NCI-H460 (cell line): ENCODE measurements around the gene ATP6V1F. TPM values are rescaled to one million over a fixed set of nuclear protein-coding genes. Genes with fewer than 3 reads are reported as not detected.

Experiments used
- DNase-seq: peaks from one replicate; pipeline ENCODE4 v3.0.0-alpha.2; 2016; ENCODE audit warnings: low read depth; ENCODE audit errors: extremely low read depth
- total RNA-seq: library from RNA; depleted of rRNA; stranded (reverse); fragments of >200 nt; shearing (Covaris generic); gene quantifications from 2 replicates; pipeline ENCODE4 v1.2.3, GENCODE V29; 2014

The ATP6V1F gene
- total RNA-seq, 1 experiment from 2014 or later: 68.0 TPM

DNA sequence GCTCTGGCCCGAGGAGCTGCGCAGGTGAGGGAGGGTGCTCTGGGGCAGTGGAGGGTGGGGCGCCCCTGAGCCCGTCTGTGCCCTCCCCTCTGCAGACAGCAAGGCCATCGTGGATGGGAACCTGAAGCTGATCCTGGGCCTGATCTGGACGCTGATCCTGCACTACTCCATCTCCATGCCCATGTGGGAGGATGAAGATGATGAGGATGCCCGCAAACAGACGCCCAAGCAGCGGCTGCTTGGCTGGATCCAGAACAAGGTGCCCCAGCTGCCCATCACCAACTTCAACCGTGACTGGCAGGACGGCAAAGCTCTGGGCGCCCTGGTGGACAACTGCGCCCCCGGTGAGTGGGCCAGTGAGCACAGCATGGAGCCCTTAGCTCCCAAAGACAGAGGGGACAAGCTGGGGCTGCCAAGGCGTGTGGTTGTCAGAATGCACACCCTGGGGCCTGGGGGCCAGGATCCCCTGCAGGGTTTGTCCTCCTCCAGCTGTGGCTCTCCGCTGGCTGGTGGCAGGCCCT is 27.4 kb upstream of the ATP6V1F start:
- DNase-seq: no peak

DNA sequence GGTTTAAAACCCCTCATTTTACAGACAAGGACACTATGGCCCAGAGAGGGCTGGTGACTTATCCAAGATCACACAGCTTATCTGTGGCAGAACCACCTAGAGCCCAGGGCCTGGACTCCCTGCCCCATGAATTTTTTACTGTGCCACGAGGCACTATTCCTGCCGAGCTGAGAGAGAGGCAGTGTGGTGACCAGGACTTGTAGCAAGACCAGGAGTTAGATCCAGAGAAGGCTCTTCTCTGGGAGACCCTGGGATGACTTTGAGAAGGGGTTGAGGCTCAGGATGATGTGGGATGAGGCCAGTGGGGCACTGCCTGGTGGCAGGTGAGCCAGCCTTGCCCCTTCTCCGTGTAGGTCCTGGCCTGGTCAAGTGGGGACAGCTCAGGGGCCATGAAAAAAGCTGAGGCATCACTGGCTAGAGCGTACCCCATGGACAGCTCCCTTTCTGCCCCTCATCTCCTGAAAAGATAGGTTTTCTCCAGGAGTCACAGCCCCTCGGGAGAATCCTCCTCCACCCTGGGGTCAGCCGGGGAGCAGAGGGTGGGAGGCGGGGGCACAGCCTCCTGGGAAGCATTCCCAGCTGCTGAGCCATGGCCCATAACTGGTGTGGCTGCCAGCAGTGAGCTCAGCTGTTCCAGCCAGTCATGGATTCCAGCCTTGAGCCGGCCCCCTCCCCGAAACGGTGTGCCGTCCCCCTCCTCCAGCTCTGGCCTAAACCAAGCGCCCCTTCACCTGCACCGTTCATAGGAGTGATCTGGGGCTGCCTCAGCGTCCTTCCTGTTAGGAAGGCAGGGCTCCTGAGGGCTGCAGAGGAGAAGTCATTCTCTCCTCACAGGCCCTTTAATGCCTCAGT is 26.6 kb upstream of the ATP6V1F start:
- DNase-seq: no peak

DNA sequence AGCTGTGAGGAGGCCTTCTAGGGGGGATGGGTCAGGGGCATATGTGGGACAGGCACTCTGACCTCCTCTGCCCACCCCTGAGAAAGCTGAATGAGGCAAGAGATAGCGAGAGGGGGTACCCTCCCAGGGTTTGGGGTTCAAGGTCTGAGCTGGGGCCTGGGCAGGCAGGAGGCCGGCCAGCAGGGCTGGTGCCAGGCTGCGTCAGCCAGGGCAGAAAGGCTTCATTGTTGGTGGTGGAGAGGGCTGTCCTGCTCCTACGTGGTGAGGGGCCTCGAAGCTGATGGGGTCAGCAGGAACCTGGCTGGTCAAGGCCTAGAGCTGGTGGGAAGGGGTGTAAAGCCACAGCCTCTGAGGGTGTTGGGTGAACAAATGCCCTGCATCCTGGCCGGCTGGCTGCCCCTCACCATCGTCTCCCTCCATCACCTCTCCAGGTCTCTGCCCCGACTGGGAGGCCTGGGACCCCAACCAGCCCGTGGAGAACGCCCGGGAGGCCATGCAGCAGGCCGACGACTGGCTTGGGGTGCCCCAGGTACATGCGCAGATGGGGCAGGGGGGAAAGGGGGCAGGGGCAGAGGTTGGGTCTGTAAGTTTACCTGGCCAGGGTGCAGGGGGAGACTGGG is 25.8 kb upstream of the ATP6V1F start:
- no peak for DNase-seq

DNA sequence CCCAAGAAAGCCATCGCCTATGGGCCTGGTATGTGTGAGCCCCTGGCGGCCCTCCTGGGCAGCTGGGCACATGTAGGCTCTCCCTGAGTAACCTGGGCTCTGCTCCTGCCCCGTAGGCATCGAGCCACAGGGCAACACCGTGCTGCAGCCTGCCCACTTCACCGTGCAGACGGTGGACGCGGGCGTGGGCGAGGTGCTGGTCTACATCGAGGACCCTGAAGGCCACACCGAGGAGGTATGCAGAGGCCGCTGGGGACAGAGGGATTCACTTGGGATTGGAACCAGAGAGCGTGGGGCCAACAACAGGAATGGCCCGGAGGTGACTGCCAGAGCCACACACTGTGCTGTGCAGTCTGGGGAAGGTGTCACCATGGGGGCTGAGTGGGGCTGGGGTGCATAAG is 25.1 kb upstream of the ATP6V1F start:
- DNase-seq: no peak

DNA sequence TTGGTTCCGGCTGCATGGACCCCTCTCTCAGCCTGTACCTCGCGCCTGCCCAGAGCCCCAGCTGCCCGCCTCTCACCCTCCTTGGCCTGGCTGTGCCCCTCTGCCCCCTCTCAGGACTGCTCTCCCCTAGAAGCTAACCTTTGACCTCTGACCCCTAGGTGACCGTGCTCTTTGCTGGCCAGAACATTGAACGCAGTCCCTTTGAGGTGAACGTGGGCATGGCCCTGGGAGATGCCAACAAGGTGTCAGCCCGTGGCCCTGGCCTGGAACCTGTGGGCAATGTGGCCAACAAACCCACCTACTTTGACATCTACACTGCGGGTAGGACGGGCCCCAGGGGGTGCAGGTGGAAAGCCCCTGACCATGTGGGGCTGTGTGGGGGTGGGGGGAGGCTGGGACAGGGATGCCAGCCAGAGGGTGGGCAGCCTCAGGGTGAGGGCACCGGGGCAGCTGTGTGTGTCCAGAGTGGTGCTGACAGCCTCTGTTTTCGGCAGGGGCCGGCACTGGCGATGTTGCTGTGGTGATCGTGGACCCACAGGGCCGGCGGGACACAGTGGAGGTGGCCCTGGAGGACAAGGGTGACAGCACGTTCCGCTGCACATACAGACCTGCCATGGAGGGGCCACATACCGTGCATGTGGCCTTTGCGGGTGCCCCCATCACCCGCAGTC is 24.4 kb upstream of the ATP6V1F start:
- no peak for DNase-seq

DNA sequence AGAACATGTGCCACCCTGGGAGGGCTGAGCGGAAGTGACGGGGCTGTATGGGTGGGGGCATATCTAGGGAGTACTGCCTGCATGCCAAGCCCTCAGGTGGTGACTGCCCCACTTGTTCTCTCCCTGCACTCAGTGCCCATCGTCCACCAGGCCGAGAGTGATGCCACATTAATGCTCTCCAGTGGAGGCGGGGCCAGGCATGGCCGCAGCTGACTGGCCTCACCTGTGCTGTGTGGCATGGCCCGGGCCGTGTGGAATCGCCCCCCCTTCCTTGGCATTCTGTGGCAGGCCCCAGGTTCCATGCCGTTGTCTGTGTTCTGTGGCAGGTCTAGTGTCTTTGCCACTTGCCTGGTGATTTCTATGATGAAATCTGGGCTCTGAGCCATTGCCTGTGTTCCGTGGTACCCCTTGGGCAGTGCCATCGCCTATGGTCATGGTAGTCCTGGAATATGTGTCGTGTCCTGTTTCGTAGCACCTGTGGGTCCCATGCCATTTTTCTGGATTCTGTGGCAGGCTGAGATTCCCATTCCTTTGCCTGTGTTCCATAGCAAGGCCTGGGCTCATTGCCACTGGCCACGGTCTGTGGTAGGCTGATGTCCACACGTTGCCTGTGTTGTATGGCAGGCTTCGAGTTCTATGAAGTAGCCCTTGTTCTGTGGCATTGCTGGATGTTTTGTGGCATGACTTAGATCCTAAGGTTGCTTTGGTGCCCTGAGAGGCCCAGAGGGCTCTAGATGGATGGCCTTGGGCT is 23.5 kb upstream of the ATP6V1F start:
- no peak for DNase-seq

DNA sequence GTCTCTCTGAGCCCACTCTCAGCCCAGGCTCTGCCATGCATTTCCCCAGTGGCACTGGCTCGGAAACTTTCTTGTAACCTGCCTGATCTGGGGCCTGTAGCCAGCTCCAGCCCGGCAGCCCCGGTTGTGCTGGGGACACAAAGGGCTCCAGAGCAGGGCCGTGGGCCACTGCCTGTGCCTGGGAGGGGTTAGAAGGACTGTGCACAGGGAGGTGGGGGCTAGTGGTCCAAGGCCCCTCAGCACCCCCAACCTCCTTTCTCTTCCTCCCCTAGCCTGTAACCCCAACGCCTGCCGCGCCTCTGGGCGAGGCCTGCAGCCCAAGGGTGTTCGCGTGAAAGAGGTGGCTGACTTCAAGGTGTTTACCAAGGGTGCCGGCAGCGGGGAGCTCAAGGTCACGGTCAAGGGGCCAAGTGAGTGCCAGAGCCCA is 22.9 kb upstream of the ATP6V1F start:
- no peak for DNase-seq

DNA sequence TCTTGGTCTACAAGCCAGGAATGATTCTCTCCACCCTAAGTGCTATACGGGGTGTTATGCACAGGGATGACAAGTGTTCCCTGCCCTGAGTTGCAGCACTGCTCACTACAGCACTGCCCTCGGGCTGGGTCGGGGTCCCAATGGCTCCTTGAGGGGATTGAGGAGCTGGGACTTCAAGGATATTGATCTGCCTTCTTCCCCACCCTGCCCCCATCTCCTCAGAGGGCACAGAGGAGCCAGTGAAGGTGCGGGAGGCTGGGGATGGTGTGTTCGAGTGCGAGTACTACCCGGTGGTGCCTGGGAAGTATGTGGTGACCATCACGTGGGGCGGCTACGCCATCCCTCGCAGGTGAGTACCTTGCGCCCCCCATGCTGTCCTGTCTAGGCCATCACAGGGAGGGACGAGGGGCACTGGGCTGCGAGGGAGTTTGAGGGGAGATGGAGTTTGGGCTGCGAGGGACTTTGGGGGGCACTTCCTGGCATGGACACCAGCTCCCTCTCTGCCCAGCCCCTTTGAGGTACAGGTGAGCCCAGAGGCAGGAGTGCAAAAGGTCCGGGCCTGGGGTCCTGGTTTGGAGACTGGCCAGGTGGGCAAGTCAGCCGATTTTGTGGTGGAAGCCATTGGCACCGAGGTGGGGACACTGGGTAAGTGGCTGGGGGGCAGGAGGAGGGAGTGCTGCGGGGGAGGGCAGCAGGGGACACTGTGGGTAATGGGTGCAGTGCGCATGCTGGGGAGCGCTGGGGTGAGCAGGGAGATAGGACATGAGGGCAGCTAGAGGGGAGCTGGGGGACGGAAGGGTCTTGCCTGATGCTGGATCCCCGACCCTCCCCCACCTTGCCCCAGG is 22.1 kb upstream of the ATP6V1F start:
- DNase-seq: no peak

DNA sequence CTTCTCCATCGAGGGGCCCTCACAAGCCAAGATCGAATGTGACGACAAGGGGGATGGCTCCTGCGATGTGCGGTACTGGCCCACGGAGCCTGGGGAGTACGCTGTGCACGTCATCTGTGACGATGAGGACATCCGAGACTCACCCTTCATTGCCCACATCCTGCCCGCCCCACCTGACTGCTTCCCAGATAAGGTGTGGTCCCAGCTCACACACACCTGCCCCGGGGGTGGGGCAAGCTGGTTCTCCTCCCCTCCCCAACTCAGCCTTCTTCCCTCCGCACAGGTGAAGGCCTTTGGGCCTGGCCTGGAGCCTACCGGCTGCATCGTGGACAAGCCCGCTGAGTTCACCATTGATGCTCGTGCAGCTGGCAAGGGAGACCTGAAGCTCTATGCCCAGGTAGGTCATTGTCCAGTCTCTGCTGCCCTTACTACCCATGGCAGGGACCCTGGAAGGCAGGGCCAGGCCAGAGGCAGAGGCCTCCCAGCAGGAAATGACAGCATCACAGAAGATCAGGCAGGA is 21.4 kb upstream of the ATP6V1F start:
- DNase-seq: no peak

DNA sequence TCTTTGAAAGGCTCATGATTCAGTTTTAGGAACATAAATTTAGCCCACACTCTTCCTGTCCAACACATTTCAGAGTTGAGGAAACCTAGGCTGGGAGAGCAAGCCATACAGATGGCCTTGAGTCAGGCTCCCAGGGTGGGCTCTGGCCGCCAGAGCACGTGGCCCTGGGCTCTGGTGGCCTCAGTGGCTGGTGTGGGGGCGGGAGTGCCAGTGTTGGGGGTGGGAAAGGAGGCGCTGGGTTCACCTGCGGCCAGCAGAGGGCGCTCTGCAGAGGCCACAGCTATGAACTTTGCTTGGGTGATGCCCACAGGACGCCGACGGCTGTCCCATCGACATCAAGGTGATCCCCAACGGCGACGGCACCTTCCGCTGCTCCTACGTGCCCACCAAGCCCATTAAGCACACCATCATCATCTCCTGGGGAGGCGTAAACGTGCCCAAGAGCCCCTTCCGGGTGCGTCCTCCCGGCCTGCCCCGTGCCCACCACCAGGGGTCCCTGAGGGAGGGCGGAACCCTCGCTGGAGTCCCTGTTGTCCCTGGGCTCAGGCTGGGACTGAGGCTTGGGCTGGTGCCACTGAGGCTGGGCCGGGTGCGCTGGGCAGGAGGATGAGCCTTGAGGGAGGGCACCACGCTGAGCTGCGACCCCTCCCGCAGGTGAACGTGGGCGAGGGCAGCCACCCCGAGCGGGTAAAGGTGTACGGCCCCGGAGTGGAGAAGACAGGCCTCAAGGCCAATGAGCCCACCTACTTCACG is 20.6 kb upstream of the ATP6V1F start:
- peak; percentile 15 for DNase-seq

DNA sequence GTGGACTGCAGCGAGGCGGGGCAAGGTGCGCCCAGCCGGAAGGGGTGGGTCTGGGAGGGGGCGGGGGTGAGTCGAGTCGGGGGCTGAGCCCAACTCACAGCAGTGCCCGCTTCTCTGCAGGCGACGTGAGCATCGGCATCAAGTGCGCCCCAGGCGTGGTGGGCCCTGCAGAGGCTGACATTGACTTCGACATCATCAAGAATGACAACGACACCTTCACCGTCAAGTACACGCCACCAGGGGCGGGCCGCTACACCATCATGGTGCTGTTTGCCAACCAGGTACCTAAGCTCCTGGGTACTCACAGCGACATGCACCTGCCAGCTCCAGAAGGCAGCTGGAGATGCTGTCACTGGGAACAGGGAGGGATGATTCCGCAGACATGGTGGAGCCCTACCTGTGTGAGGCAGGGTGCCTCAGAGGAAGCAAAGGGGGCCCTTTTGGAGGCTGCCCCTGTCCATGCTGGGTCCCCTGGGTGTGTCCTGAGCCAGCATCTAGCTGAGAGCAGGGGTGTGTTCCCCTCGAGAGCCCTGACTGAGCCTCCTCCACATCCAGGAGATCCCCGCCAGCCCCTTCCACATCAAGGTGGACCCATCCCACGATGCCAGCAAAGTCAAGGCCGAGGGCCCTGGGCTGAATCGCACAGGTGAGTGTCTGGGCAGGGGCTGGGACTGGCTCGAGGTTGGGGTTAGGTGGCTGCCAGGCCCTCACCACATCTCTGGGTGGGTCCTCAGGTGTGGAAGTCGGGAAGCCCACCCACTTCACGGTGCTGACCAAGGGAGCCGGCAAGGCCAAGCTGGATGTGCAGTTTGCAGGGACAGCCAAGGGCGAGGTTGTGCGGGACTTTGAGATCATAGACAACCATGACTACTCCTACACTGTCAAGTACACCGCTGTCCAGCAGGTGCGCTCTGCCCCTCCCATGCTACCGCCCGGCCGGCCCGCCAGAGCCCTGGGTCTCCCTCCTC is 19.7 kb upstream of the ATP6V1F start:
- DNase-seq: no peak

DNA sequence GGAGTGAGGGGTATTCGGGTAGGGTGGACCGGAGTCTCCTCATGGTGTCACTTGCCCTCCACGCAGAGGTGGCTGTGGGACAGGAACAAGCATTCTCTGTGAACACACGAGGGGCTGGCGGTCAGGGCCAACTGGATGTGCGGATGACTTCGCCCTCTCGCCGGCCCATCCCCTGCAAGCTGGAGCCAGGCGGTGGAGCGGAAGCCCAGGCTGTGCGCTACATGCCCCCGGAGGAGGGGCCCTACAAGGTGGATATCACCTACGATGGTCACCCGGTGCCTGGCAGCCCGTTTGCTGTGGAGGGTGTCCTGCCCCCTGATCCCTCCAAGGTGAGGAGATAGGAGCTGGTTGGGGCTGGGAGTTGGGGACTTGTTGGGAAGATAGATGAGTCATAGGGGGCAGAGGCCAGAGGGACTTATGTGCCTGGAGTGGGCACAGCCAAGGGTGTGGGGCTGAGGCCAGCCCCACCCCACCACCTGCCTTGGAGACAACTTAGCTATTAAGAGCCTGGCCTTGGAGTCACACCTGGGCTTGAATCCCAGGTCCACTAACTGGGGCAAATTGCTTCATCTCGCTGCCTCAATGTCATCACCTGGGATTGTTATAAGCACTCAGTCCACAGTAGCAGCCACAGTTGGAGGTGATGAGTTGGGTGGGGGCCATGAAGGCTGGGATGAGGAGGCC is 18.6 kb upstream of the ATP6V1F start:
- DNase-seq: no peak

DNA sequence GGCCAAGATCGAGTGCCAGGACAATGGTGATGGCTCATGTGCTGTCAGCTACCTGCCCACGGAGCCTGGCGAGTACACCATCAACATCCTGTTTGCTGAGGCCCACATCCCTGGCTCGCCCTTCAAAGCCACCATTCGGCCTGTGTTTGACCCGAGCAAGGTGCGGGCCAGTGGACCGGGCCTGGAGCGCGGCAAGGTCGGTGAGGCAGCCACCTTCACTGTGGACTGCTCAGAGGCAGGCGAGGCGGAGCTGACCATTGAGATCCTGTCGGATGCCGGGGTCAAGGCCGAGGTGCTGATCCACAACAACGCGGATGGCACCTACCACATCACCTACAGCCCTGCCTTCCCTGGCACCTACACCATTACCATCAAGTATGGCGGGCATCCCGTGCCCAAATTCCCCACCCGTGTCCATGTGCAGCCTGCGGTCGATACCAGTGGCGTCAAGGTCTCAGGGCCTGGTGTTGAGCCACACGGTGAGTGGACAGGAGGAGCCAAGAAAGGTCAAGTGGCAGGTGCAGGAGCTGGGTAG is 17.8 kb upstream of the ATP6V1F start:
- DNase-seq: no peak

DNA sequence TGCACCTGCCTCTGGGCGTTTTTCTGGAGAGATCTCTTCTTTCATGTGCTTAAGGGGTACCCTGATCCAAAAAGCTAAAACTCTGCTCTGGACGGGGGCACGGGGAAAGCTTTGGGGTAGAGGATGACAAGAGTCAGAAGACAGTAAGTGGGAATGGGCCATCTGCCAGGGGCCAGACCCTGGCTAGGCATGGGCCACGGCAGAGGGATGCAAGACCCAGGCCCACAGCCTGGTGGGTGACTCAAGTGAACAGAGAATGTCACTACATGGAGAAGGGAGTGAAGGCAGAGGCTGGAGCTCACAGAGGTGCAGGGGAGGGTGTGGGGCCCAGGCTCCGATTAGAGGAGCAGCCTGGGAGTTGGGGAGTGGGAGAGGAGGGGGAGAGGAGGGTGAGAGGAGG is 17.2 kb upstream of the ATP6V1F start:
- no peak for DNase-seq

DNA sequence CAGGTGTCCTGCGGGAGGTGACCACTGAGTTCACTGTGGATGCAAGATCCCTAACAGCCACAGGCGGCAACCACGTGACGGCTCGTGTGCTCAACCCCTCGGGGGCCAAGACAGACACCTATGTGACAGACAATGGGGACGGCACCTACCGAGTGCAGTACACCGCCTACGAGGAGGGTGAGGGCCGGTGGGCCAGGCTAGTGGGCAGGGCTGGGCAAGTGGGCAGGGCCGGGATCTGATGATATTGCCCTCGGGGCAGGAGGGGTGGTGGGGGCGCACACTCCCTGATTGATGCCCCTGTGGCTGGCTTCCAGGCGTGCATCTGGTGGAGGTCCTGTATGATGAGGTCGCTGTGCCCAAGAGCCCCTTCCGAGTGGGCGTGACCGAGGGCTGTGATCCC is 16.7 kb upstream of the ATP6V1F start:
- no peak for DNase-seq

DNA sequence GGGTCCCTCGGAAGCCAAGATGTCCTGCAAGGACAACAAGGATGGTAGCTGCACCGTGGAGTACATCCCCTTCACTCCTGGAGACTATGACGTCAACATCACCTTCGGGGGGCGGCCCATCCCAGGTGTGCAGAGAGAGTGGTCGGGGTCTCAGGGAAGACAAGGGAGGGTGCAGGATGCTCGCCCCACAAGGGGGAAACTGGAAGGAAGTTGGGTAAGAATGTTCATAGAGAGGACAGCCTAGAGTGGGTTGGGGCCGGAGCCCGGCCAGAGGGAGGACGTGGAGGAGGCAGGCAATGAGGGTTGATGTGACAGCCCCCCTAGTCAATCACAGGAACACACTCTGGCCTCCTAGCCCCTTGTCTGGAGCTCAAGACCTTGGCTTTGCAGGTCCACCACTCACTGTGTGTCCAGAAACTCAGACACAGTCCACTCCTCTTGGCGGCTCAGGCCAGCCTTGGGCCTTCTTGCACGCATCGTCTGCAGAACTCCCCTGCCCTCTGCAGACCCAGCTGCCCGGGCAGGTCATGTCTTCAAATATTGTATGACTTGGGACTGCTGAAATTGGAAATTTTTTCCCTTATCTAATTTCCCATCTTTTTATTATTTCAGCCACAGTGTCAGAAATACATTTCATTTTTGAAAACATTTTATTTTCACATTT is 15.7 kb upstream of the ATP6V1F start:
- DNase-seq: no peak
